ENCODE data around the gene STK38L.

DNA sequence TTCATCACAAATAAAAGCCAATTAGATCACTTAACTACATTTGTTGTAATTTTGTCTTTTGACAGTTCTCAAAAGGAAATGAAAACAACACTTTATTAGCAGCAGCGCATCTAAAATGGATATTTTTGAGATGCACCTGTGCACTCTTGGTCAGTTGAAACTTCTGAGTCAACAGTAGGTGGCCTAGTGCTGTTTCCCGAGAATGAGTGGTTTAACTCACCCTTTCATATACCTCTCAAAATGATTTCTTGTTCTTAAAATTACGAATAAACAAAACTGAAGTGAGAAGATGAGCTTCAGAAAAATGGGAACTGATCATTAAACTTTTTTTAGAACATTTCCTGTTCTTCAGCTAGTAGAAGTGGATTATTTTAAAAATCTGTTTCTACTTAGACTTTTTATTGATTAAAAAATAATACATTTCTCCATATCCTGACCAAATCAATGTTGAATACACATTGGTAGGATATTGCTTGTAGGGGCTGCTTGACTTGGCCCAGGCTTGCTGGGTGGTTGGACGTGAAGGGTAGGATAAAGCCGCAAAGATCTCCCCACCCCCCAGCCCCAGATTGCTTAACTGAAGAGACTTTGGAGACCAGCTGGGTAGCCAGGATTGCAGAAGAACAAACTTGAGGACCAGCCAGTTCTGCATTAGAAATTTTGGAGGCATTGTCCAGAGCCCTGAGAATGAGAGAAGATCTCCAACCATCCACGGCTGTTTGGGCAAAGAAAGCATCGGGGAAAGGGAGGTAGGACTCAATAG is 22.3 kb upstream of the STK38L start:
- TF ChIP-seq CTCF (IDR thresholded peaks at IDR 0.05): no peak
- no peak for TF ChIP-seq POLR2A (IDR thresholded peaks at IDR 0.05)
